NCI-H2107 (cell line): ENCODE measurements around the gene OPRL1.
A peak's percentile ranks its signal among the peaks of the same experiment; 100 is the strongest.

Experiments used
- DNase-seq: peaks from one replicate; lab custom pipeline; 2025; lab: John Stamatoyannopoulos, UW

Gene OPRL1

GRCh38 chr20:64056889-64057627 lies 22.8 kb upstream of the OPRL1 start:
- no peak for DNase-seq

- peak; percentile 60 for DNase-seq
Measured at GRCh38 chr20:64057628-64058498, 22.0 kb upstream of the OPRL1 start.

- DNase-seq: no peak
Measured at GRCh38 chr20:64058536-64058935, 21.3 kb upstream of the OPRL1 start.

GRCh38 chr20:64062276-64062595 lies 17.6 kb upstream of the OPRL1 start:
- no peak for DNase-seq

GRCh38 chr20:64062596-64063388 lies 17.1 kb upstream of the OPRL1 start, which contains the start of gene TCEA2:
Gene TCEA2, plus strand, starts transcription at chr20:64063198. Its CDS starts 115 bp downstream, at chr20:64063313.
- DNase-seq: peak; percentile 83

GRCh38 chr20:64063389-64064144 lies 16.3 kb upstream of the OPRL1 start:
- DNase-seq: no peak

- DNase-seq: no peak
Measured at GRCh38 chr20:64064145-64064698, 15.7 kb upstream of the OPRL1 start.

GRCh38 chr20:64065062-64065973 lies 14.6 kb upstream of the OPRL1 start:
- no peak for DNase-seq

- no peak for DNase-seq
Measured at GRCh38 chr20:64065974-64066343, 13.9 kb upstream of the OPRL1 start.

GRCh38 chr20:64067005-64067632 lies 12.8 kb upstream of the OPRL1 start:
- DNase-seq: no peak

GRCh38 chr20:64067733-64068307 lies 12.1 kb upstream of the OPRL1 start:
- DNase-seq: no peak

- DNase-seq: no peak
Measured at GRCh38 chr20:64068386-64069208, 11.3 kb upstream of the OPRL1 start.

GRCh38 chr20:64069209-64069613 lies 10.7 kb upstream of the OPRL1 start:
- no peak for DNase-seq

- DNase-seq: no peak
Measured at GRCh38 chr20:64069614-64070243, 10.2 kb upstream of the OPRL1 start.

- no peak for DNase-seq
Measured at GRCh38 chr20:64070244-64070993, 9.5 kb upstream of the OPRL1 start.

GRCh38 chr20:64071341-64072332 lies 8.2 kb upstream of the OPRL1 start:
- DNase-seq: no peak
